HepG2 (cell line): ENCODE measurements around the gene GRB2. TPM values are rescaled to one million over a fixed set of nuclear protein-coding genes. Genes with fewer than 3 reads are reported as not detected.

ENCODE experiments used
- AGO1 ChIP-seq: fragments of 200-400 bp; formaldehyde crosslinking; IDR thresholded peaks from 2 replicates; pipeline ENCODE4 v1.6.1; 2017; ENCODE audit warnings: mild to moderate bottlenecking, low read depth, low read length, moderate library complexity; ENCODE audit not compliant: poor library complexity, severe bottlenecking
- E2F5 ChIP-seq: sonication (generic); formaldehyde crosslinking; conservative IDR thresholded peaks from 2 replicates; pipeline ENCODE4 v1.4.0; 2020; ENCODE audit warnings: missing genetic modification reagents
- FUBP1 ChIP-seq: sonication (generic); formaldehyde crosslinking; IDR thresholded peaks from 2 replicates; pipeline ENCODE4 v1.5.1; 2020; ENCODE audit warnings: missing genetic modification reagents, mild to moderate bottlenecking, borderline replicate concordance
- PBX2 ChIP-seq: IDR thresholded peaks from 2 replicates; pipeline ENCODE4 v1.6.1; 2016; ENCODE audit warnings: control low read depth
- TARDBP ChIP-seq: sonication (generic); formaldehyde crosslinking; IDR thresholded peaks from 2 replicates; pipeline ENCODE4 v1.8.0; 2022; ENCODE audit warnings: mild to moderate bottlenecking, missing genetic modification reagents
- ZBED4 ChIP-seq: sonication (generic); formaldehyde crosslinking; IDR thresholded peaks from 2 replicates; pipeline ENCODE4 v1.4.0; 2020; ENCODE audit warnings: missing genetic modification reagents, borderline replicate concordance
- ZBTB33 ChIP-seq: sonication (generic); formaldehyde crosslinking; IDR thresholded peaks from 2 replicates; pipeline ENCODE4 v1.4.0; 2020; ENCODE audit warnings: missing genetic modification reagents
- ZNF263 ChIP-seq: sonication (generic); formaldehyde crosslinking; IDR thresholded peaks from 2 replicates; pipeline ENCODE4 v1.4.0; 2020; ENCODE audit warnings: missing genetic modification reagents
- ZNF281 ChIP-seq: sonication (generic); formaldehyde crosslinking; IDR thresholded peaks from 2 replicates; pipeline ENCODE4 v1.4.0; 2020; ENCODE audit warnings: missing genetic modification reagents, borderline replicate concordance
- ZNF382 ChIP-seq: sonication (generic); formaldehyde crosslinking; IDR thresholded peaks from 2 replicates; pipeline ENCODE4 v1.5.0; 2020; ENCODE audit warnings: missing genetic modification reagents, mild to moderate bottlenecking, borderline replicate concordance
- ZNF557 ChIP-seq: sonication (generic); formaldehyde crosslinking; IDR thresholded peaks from 2 replicates; pipeline ENCODE4 v1.4.0; 2020; ENCODE audit warnings: missing genetic modification reagents
- ZNF607 ChIP-seq: sonication (generic); formaldehyde crosslinking; IDR thresholded peaks from 2 replicates; pipeline ENCODE4 v1.5.1; 2020; ENCODE audit warnings: missing genetic modification reagents, mild to moderate bottlenecking, borderline replicate concordance
- ZNF781 ChIP-seq: sonication (generic); formaldehyde crosslinking; IDR thresholded peaks from 2 replicates; pipeline ENCODE4 v1.5.1; 2020; ENCODE audit warnings: borderline replicate concordance, mild to moderate bottlenecking, missing genetic modification reagents; ENCODE audit errors: not compliant biosample characterization
- polyA plus RNA-seq, 8 experiments: library from polyadenylated mRNA; depleted of rRNA in 3 of 8; stranded (reverse) in 7 of 8; unstranded in 1 of 8; fragments of >200 nt; fragmentation: Illumina TruSeq in 4 of 8; extraction: Trizol in 4 of 8; gene quantifications; 2 replicates each; pipeline versions ENCODE4 v1.2.1 to v1.2.3, GENCODE V29; 2011 to 2016; ENCODE audit warnings: low read depth in 4 of 8, missing spikeins in 1 of 8, mixed read lengths in 1 of 8; ENCODE audit not compliant: insufficient read depth in 1 of 8
- total RNA-seq, 5 experiments: library from RNA; depleted of rRNA; stranded (reverse); fragments of >200 nt; fragmentation: Illumina TruSeq; extraction: Trizol; gene quantifications; 2 replicates each; pipeline ENCODE4 v1.2.3, GENCODE V29; 2016; ENCODE audit warnings: low read depth in 1 of 5

GRB2 gene
- total and polyA plus RNA-seq, 2 of the 13 experiments (the other 11 are each of a cell fraction or from before 2014, with no cell fraction given): 84.6 to 92.3 TPM

GRCh38 chr17:75404731-75405364 is 630 bp downstream of the GRB2 start (continued):
- TF ChIP-seq ZBED4 (CRISPR knock-in tag) (0 out of 2 replicates have a peak, but pooled peaks have one; percentile 10), ZNF281 (no peak), ZNF607 (CRISPR knock-in tag) (no peak), ZBTB33 (no peak), ZNF781 (CRISPR knock-in tag) (peak; percentile 4), FUBP1 (no peak), ZNF557 (CRISPR knock-in tag) (no peak), E2F5 (CRISPR knock-in tag) (no peak), AGO1 (no peak), TARDBP (CRISPR knock-in tag) (0 out of 2 replicates have a peak, but pooled peaks have one; percentile 13), PBX2 (CRISPR knock-in tag) (peak; percentile 28; the same call in 1 of the 2 replicates), ZNF263 (no peak), ZNF382 (no peak)
